Smooth muscle cell (in vitro differentiated cells): Measurements from ENCODE around the gene MZB1. TPM values are rescaled to one million over a fixed set of nuclear protein-coding genes. Genes with fewer than 3 reads are reported as not detected.

Experiments used
- DNase-seq: peaks from one replicate; lab custom pipeline; 2025; ENCODE audit not compliant: unreplicated experiment; lab: John Stamatoyannopoulos, UW
- H2AFZ ChIP-seq: fragments of 200-600 bp; sonication (generic); 2 replicates; pipeline ENCODE4 v1.6.0; 2016; ENCODE audit warnings: antibody characterized with exemption, low read depth, mild to moderate bottlenecking
- H3F3A ChIP-seq: fragments of 200-600 bp; sonication (generic); 2 replicates; pipeline ENCODE4 v1.6.0; 2017; ENCODE audit warnings: antibody characterized with exemption, low read depth
- H3K27ac ChIP-seq: fragments of 200-600 bp; sonication (generic); 2 replicates; pipeline ENCODE4 v1.5.1; 2016; ENCODE audit warnings: low read depth, mild to moderate bottlenecking
- H3K27me3 ChIP-seq: fragments of 200-600 bp; sonication (generic); 2 replicates; pipeline ENCODE4 v1.6.1; 2016; ENCODE audit warnings: low read depth, mild to moderate bottlenecking
- H3K36me3 ChIP-seq: fragments of 200-600 bp; sonication (generic); 2 replicates; pipeline ENCODE4 v1.5.1; 2016; ENCODE audit warnings: low read depth
- H3K4me1 ChIP-seq: fragments of 200-600 bp; sonication (generic); 2 replicates; pipeline ENCODE4 v1.5.1; 2016; ENCODE audit warnings: low read depth
- H3K4me2 ChIP-seq: fragments of 200-600 bp; sonication (generic); 2 replicates; pipeline ENCODE4 v1.6.0; 2016; ENCODE audit warnings: mild to moderate bottlenecking
- H3K4me3 ChIP-seq: fragments of 200-600 bp; sonication (generic); 2 replicates; pipeline ENCODE4 v1.5.1; 2016; ENCODE audit warnings: mild to moderate bottlenecking
- H3K79me2 ChIP-seq: fragments of 200-600 bp; sonication (generic); 2 replicates; pipeline ENCODE4 v1.6.0; 2016; ENCODE audit warnings: low read depth, mild to moderate bottlenecking
- H3K9ac ChIP-seq: fragments of 200-600 bp; sonication (generic); 2 replicates; pipeline ENCODE4 v1.6.0; 2016; ENCODE audit warnings: low read depth
- H3K9me3 ChIP-seq: fragments of 200-600 bp; sonication (generic); replicated peaks from 2 replicates; pipeline ENCODE4 v1.5.1; 2016; ENCODE audit warnings: low read depth
- H4K20me1 ChIP-seq: fragments of 200-600 bp; sonication (generic); 2 replicates; pipeline ENCODE4 v1.6.0; 2016; ENCODE audit warnings: low read depth
- WGBS: methylation state at CpG from one replicate; pipeline ENCODE4 v1.1.7; 2016; ENCODE audit warnings: low lambda C conversion rate; 5-methylcytosine and 5-hydroxymethylcytosine counted together
- polyA plus RNA-seq: library from polyadenylated mRNA; unstranded; fragments of >200 nt; fragmentation: Nextera tagmentation; extraction: Ambion mirVana; gene quantifications from 2 replicates; pipeline ENCODE4 v1.2.1, GENCODE V29; 2016
- total RNA-seq: library from RNA; depleted of rRNA; stranded (reverse); fragments of >200 nt; gene quantifications from 2 replicates; pipeline ENCODE4 v1.2.3, GENCODE V29; 2014
- TF ChIP-seq, protein P1 (sequence below): fragments of 200-600 bp; sonication (generic); IDR thresholded peaks from 2 replicates; pipeline ENCODE4 v1.5.1; 2017; ENCODE audit warnings: borderline replicate concordance, mild to moderate bottlenecking, antibody characterized with exemption; ENCODE audit not compliant: insufficient read depth, poor library complexity, severe bottlenecking

Gene MZB1
- total and polyA plus RNA-seq, 2 experiments from 2014 or later, result 0.19 TPM; not detected in 1

DNA sequence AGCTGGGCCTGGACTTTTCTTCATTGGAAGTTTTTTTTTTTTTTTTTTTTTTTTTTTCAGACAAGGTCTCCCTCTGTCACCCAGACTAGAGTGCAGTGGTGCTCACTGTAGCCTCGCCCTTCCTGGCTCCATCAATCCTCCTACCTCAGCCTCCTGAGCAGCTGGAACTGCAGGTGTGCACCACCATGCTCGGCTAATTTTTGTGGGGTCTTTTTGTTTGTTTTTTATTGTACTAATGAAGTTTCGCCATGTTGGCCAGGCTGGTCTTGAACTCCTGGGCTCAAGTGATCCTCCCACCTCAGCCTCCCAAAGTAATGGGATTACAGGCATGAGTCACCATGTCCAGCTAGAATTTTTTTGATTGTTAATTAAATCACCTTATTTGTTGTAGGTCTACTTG is 46.0 kb upstream of the MZB1 start:
- TF ChIP-seq, protein P1, sequence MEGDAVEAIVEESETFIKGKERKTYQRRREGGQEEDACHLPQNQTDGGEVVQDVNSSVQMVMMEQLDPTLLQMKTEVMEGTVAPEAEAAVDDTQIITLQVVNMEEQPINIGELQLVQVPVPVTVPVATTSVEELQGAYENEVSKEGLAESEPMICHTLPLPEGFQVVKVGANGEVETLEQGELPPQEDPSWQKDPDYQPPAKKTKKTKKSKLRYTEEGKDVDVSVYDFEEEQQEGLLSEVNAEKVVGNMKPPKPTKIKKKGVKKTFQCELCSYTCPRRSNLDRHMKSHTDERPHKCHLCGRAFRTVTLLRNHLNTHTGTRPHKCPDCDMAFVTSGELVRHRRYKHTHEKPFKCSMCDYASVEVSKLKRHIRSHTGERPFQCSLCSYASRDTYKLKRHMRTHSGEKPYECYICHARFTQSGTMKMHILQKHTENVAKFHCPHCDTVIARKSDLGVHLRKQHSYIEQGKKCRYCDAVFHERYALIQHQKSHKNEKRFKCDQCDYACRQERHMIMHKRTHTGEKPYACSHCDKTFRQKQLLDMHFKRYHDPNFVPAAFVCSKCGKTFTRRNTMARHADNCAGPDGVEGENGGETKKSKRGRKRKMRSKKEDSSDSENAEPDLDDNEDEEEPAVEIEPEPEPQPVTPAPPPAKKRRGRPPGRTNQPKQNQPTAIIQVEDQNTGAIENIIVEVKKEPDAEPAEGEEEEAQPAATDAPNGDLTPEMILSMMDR, result no peak
- Histone ChIP-seq H3K79me2 (no peaks in the 10 kb centered on the region), H4K20me1 (no peaks in the 10 kb centered on the region), H3K4me1 (peaks cover 5% of the 10 kb centered on the region), H3K36me3 (no peaks in the 10 kb centered on the region), H3K9me3 (no peaks in the 10 kb centered on the region), H3K27ac (no peak overlapping the region), H3K4me3 (no peak overlapping the region), H3F3A (peaks cover 5% of the 10 kb centered on the region), H2AFZ (no peak overlapping the region), H3K27me3 (no peaks in the 10 kb centered on the region), H3K9ac (no peak overlapping the region), H3K4me2 (no peak overlapping the region)
- DNase-seq, result no peak
- 98% methylated on average over 3 of the region's 3 CpGs for WGBS

GRCh38 chr5:139431706-139432105 is 42.0 kb upstream of the MZB1 start:
- DNase-seq, result no peak
- 89% methylated on average over 1 of the region's 1 CpG for WGBS
- Histone ChIP-seq H3F3A (no peaks in the 10 kb centered on the region), H3K9me3 (no peaks in the 10 kb centered on the region), H3K79me2 (no peaks in the 10 kb centered on the region), H3K4me3 (no peak overlapping the region), H3K27me3 (no peaks in the 10 kb centered on the region), H3K9ac (no peak overlapping the region), H3K4me2 (no peak overlapping the region), H3K4me1 (no peaks in the 10 kb centered on the region), H4K20me1 (no peaks in the 10 kb centered on the region), H2AFZ (no peak overlapping the region), H3K27ac (no peak overlapping the region), H3K36me3 (no peaks in the 10 kb centered on the region)
- TF ChIP-seq, protein P1, result no peak

DNA sequence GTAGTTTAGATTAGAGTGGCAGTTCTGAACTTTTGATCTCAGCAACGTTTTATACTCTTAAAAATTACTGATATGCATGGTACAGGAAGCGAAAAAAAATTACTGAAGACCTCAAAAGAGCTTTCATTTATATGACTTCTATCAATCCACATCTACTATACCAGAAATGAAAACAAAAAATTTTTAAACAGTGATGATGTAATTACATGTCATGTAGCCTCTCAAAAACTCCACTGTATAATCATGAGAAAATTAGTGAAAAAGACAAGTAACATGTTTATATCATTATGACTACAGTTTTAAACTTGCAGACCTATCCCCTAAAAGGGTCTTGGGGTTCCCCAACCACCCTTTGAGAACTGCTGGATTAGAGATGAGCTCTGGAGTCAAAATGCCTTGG is 40.3 kb upstream of the MZB1 start:
- no peaks in the 10 kb centered on the region for H3K79me2 ChIP-seq
- no peak overlapping the region for H3K27ac ChIP-seq
- no peaks in the 10 kb centered on the region for H4K20me1 ChIP-seq
- no peaks in the 10 kb centered on the region for H3K4me1 ChIP-seq
- DNase-seq, result no peak
- H3F3A ChIP-seq, result peaks cover 4% of the 10 kb centered on the region
- H3K9ac ChIP-seq, result no peak overlapping the region
- no peaks in the 10 kb centered on the region for H3K9me3 ChIP-seq
- no peak overlapping the region for H3K4me3 ChIP-seq
- no peaks in the 10 kb centered on the region for H3K27me3 ChIP-seq
- 93% methylated on average over 2 of the region's 2 CpGs for WGBS
- H2AFZ ChIP-seq, result no peak overlapping the region
- H3K4me2 ChIP-seq, result no peak overlapping the region
- no peaks in the 10 kb centered on the region for H3K36me3 ChIP-seq
- TF ChIP-seq, protein P1, result no peak

GRCh38 chr5:139426203-139426885 is 36.6 kb upstream of the MZB1 start:
- H3K36me3 ChIP-seq, result no peaks in the 10 kb centered on the region
- TF ChIP-seq, protein P1, result no peak
- H3K4me3 ChIP-seq, result no peak overlapping the region
- no peak for DNase-seq
- no peaks in the 10 kb centered on the region for H4K20me1 ChIP-seq
- H3K27me3 ChIP-seq, result no peaks in the 10 kb centered on the region
- no peaks in the 10 kb centered on the region for H3K9me3 ChIP-seq
- no peak overlapping the region for H2AFZ ChIP-seq
- no peak overlapping the region for H3K4me2 ChIP-seq
- peak overlapping the region; percentile 28 for H3K27ac ChIP-seq
- no peak overlapping the region for H3K9ac ChIP-seq
- H3K79me2 ChIP-seq, result no peaks in the 10 kb centered on the region
- H3K4me1 ChIP-seq, result no peaks in the 10 kb centered on the region
- WGBS, result 61% methylated on average over 8 of the region's 8 CpGs
- peaks cover 4% of the 10 kb centered on the region for H3F3A ChIP-seq
